C1 segment of cervical spinal cord (tissue), 14 donors: Measurements from ENCODE around the gene TLR5.

Source experiments
- DNase-seq, 14 donors: peaks; one replicate each; lab custom pipeline; 2025; lab: John Stamatoyannopoulos, UW

Gene TLR5

DNA sequence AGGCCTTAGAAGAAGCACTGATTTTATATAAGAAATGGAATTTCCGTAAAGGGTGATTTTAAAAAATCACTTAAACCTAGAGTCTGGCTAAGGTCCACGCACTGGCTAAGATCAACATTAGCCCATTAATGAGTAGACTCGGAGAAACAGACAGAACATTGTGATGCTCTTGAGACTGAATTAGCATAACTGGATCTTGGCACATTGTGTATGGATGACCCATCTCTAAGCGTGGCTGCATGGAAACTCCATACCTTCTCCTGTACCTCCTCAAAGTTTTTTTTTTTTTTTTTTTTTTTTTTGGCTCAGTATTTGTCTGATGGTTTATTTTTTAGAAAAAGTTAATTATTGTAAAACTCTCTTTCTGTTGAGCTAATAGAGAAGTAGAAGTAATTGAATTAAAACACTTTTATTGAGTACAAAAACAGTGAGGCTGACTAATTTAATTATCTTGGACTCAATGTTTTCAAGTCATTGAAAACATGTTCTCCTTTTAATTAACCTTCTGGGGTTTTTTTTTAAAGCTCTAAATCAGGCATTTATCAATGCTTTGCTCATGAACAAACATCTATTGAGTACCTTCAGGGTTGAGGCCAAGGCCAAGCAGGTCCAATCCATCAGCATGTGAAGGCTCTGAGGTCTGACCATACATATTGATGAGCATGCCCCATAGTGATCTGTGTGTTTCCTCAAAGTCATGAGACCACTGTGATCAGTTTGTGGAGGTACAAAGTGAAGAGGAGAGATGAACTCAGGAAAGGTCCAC, 74.0 kb downstream of the TLR5 start:
- DNase-seq = no peak

GRCh38 chr1:223067914-223068313, 75.1 kb downstream of the TLR5 start:
- no peak for DNase-seq

GRCh38 chr1:223066415-223066814, 76.6 kb downstream of the TLR5 start:
- no peak for DNase-seq

DNA sequence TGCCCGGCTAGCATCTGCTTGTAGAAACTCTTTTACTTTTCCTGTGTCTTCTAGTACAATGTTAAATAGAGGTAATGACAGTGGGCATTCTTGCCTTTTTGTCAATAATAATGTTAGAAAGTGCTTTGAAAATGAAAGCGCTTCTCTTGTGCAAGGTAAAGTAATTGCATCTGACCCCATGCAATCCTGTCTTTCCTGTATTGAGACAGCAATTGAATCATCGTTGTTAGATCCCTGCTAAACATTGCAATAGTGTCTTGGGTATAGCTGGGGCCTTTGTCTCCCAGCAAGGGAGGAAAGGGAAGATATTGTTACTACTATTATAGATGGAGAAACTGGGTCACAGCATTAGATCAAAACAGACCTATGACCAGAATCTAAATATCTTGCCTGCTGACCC, 80.9 kb downstream of the TLR5 start:
- no peak for DNase-seq

GRCh38 chr1:223059526-223059925, 83.5 kb downstream of the TLR5 start:
- DNase-seq = no peak
